Measurements from ENCODE around the gene CARHSP1.
"Not testable (repeated sequence)": the region's sequence is repeated elsewhere in the genome, so short reads cannot be mapped to it uniquely, and the experiment has no call there.

DNA sequence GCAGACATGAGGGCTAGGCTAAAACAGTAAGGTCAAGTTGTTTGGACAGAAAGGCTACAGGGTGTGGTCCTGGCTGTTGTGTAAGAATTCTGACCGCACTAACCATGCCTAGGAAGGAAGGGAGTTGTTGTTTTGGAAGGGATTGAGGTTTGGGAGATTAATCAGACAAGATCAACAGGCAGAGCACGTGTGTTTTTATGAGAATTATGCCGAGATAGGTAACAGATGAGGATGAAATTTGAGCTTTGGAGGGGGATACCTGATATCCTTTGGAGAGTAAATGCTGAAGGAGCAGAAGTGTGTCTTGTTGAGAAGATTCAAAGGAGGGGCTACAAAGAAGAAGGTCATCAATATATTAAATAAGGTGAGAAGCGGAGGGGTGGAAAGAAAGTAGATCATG, 26.8 kb downstream of the CARHSP1 start:
- TF ChIP-seq, protein P1, sequence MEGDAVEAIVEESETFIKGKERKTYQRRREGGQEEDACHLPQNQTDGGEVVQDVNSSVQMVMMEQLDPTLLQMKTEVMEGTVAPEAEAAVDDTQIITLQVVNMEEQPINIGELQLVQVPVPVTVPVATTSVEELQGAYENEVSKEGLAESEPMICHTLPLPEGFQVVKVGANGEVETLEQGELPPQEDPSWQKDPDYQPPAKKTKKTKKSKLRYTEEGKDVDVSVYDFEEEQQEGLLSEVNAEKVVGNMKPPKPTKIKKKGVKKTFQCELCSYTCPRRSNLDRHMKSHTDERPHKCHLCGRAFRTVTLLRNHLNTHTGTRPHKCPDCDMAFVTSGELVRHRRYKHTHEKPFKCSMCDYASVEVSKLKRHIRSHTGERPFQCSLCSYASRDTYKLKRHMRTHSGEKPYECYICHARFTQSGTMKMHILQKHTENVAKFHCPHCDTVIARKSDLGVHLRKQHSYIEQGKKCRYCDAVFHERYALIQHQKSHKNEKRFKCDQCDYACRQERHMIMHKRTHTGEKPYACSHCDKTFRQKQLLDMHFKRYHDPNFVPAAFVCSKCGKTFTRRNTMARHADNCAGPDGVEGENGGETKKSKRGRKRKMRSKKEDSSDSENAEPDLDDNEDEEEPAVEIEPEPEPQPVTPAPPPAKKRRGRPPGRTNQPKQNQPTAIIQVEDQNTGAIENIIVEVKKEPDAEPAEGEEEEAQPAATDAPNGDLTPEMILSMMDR (IDR thresholded peaks at IDR 0.05): not testable (repeated sequence)
- TF ChIP-seq EZH2 (IDR thresholded peaks at IDR 0.05): not testable (repeated sequence)
